ENCODE measurements around the gene NINJ1. TPM values are rescaled to one million over a fixed set of nuclear protein-coding genes. Genes with fewer than 3 reads are reported as not detected.

NINJ1 gene
- total RNA-seq, 4 donors from 2014 or later: 29.5 to 67.7 (median 38.5) TPM

- Histone ChIP-seq H3K4me1 (no peaks in the 10 kb centered on the region), H3K36me3 (no peaks in the 10 kb centered on the region), H3K4me3 (no peak overlapping the region), H3K27ac (no peak overlapping the region), H3K27me3 (no peaks in the 10 kb centered on the region), H3K9me3 (no peaks in the 10 kb centered on the region)
- in situ Hi-C loops (cut with MboI; ENCODE audit: low pct_ligation_motif_present in 1 of 4, low pct_unique_long_range_greater_than_20kb in 1 of 4, low sequenced_read_pairs in 3 of 4): no loop called here
- WGBS, 2 donors (ENCODE audit: low coverage in 1 of 2): 95% methylated on average over 6 of the region's 6 CpGs; no CpG with 5 or more reads in 1 of the 2 donors
- intact Hi-C loops (cut with DNase I; ENCODE audit: low total_unique reads): no loop called here
- DNase-seq: no peak
- TF ChIP-seq EP300 (IDR thresholded peaks at IDR 0.05; ENCODE audit: low read depth) (no peak), POLR2AphosphoS5 (IDR thresholded peaks at IDR 0.05) (no peak), POLR2A (IDR thresholded peaks at IDR 0.05) (no peak), CTCF (IDR thresholded peaks at IDR 0.05) (no peak)
These were observed 49.6 kb downstream of the NINJ1 start for GRCh38 chr9:93084471-93084881.

- no peak for TF ChIP-seq EP300 (IDR thresholded peaks at IDR 0.05; ENCODE audit: low read depth)
- no peak for TF ChIP-seq POLR2AphosphoS5 (IDR thresholded peaks at IDR 0.05)
- no peak for TF ChIP-seq POLR2A (IDR thresholded peaks at IDR 0.05)
- TF ChIP-seq CTCF (IDR thresholded peaks at IDR 0.05): no peak
- H3K4me3 ChIP-seq: no peak overlapping the region
- no peaks in the 10 kb centered on the region for H3K9me3 ChIP-seq
- no peaks in the 10 kb centered on the region for H3K4me1 ChIP-seq
- in situ Hi-C loops (cut with MboI; ENCODE audit: low pct_ligation_motif_present in 1 of 4, low pct_unique_long_range_greater_than_20kb in 1 of 4, low sequenced_read_pairs in 3 of 4): no loop called here
- no peaks in the 10 kb centered on the region for H3K36me3 ChIP-seq
- WGBS, 2 donors (ENCODE audit: low coverage in 1 of 2): 81 to 86% methylated on average over 1 to 6 of the region's 8 CpGs
- H3K27me3 ChIP-seq: no peaks in the 10 kb centered on the region
- no peak for DNase-seq
- no peak overlapping the region for H3K27ac ChIP-seq
- intact Hi-C loops (cut with DNase I; ENCODE audit: low total_unique reads): no loop called here
These were observed 50.2 kb downstream of the NINJ1 start for GRCh38 chr9:93083592-93084470.

GRCh38 chr9:93082841-93083411, 51.1 kb downstream of the NINJ1 start:
- Histone ChIP-seq H3K4me3 (no peak overlapping the region), H3K9me3 (no peaks in the 10 kb centered on the region), H3K4me1 (no peaks in the 10 kb centered on the region), H3K27ac (no peak overlapping the region), H3K27me3 (no peaks in the 10 kb centered on the region), H3K36me3 (no peaks in the 10 kb centered on the region)
- 70% methylated on average over 18 of the region's 18 CpGs; no CpG with 5 or more reads in 1 of the 2 donors for WGBS, 2 donors (ENCODE audit: low coverage in 1 of 2)
- no peak for TF ChIP-seq POLR2A (IDR thresholded peaks at IDR 0.05)
- TF ChIP-seq EP300 (IDR thresholded peaks at IDR 0.05; ENCODE audit: low read depth): no peak
- no peak for TF ChIP-seq POLR2AphosphoS5 (IDR thresholded peaks at IDR 0.05)
- TF ChIP-seq CTCF (IDR thresholded peaks at IDR 0.05): no peak
- in situ Hi-C loops (cut with MboI; ENCODE audit: low pct_ligation_motif_present in 1 of 4, low pct_unique_long_range_greater_than_20kb in 1 of 4, low sequenced_read_pairs in 3 of 4) (no loop called here), intact Hi-C loops (cut with DNase I; ENCODE audit: low total_unique reads) (no loop called here)
- no peak for DNase-seq

GRCh38 chr9:93081931-93082330, 52.1 kb downstream of the NINJ1 start:
- no peaks in the 10 kb centered on the region for H3K4me1 ChIP-seq
- no peak for DNase-seq
- no peak overlapping the region for H3K27ac ChIP-seq
- H3K27me3 ChIP-seq: no peaks in the 10 kb centered on the region
- intact Hi-C loops (cut with DNase I; ENCODE audit: low total_unique reads) (no loop called here), in situ Hi-C loops (cut with MboI; ENCODE audit: low pct_ligation_motif_present in 1 of 4, low pct_unique_long_range_greater_than_20kb in 1 of 4, low sequenced_read_pairs in 3 of 4) (no loop called here)
- TF ChIP-seq POLR2A (IDR thresholded peaks at IDR 0.05) (no peak), CTCF (IDR thresholded peaks at IDR 0.05) (no peak), EP300 (IDR thresholded peaks at IDR 0.05; ENCODE audit: low read depth) (no peak), POLR2AphosphoS5 (IDR thresholded peaks at IDR 0.05) (no peak)
- H3K36me3 ChIP-seq: no peaks in the 10 kb centered on the region
- no peak overlapping the region for H3K4me3 ChIP-seq
- H3K9me3 ChIP-seq: no peaks in the 10 kb centered on the region
- 37 to 66% methylated on average over 3 of the region's 3 CpGs for whole genome bisulfite sequencing, 2 donors (ENCODE audit: low coverage in 1 of 2)
